H1 (cell line): ENCODE data around the gene C6orf62. TPM values are rescaled to one million over a fixed set of nuclear protein-coding genes. Genes with fewer than 3 reads are reported as not detected.
"Not testable (repeated sequence)": the region's sequence is repeated elsewhere in the genome, so short reads cannot be mapped to it uniquely, and the experiment has no call there.

Source experiments
- CTCF ChIA-PET: fragments of 300-600 bp; sonication (Branson Sonifier 250); formaldehyde crosslinking; loops from one replicate; lab custom pipeline; 2021; ENCODE audit not compliant: partially characterized antibody; lab: Charles Lee
- POLR2A ChIA-PET: fragments of 300-600 bp; sonication (Branson Sonifier 250); formaldehyde crosslinking; loops from one replicate; lab custom pipeline; 2021; ENCODE audit warnings: inconsistent platforms; ENCODE audit not compliant: partially characterized antibody; lab: Charles Lee
- DNase-seq, 2 experiments: peaks; one replicate each; pipeline versions ENCODE4 v3.0.0 to v3.0.0-alpha.2; 2010 to 2022; ENCODE audit warnings: low spot score in 2 of 2, low read depth in 1 of 2, mixed read lengths in 1 of 2
- FAIRE-seq: peaks from 2 replicates; lab custom pipeline; 2011; peaks lifted over from hg19 to GRCh38; lab: Jason Lieb, UNC
- H2AFZ ChIP-seq: 2 replicates; pipeline ENCODE4 v1.8.1; 2012; ENCODE audit warnings: low read length, inconsistent platforms
- H2AK5ac ChIP-seq: 2 replicates; pipeline ENCODE4 v1.6.1; 2013; ENCODE audit warnings: low read depth, low read length
- H2BK120ac ChIP-seq: replicated peaks from 2 replicates; pipeline ENCODE3; 2013; ENCODE audit warnings: low read depth, low read length, inconsistent platforms
- H2BK12ac ChIP-seq: 2 replicates; pipeline ENCODE4 v1.6.1; 2013; ENCODE audit warnings: low read depth, low read length
- H2BK15ac ChIP-seq: 2 replicates; pipeline ENCODE4 v1.6.1; 2013; ENCODE audit warnings: low read length
- H2BK20ac ChIP-seq: 2 replicates; pipeline ENCODE4 v1.6.1; 2013; ENCODE audit warnings: low read length
- H2BK5ac ChIP-seq: 2 replicates; pipeline ENCODE4 v1.6.1; 2013; ENCODE audit warnings: low read depth, low read length
- H3K14ac ChIP-seq: 2 replicates; pipeline ENCODE4 v1.6.1; 2013; ENCODE audit warnings: inconsistent platforms; ENCODE audit not compliant: insufficient read length
- H3K18ac ChIP-seq: 2 replicates; pipeline ENCODE4 v1.6.1; 2013; ENCODE audit warnings: low read length; ENCODE audit errors: extremely low read depth
- H3K23ac ChIP-seq: 2 replicates; pipeline ENCODE4 v1.6.1; 2013; ENCODE audit warnings: inconsistent platforms; ENCODE audit not compliant: insufficient read length
- H3K23me2 ChIP-seq: 2 replicates; pipeline ENCODE4 v1.6.1; 2013; ENCODE audit warnings: low read depth, low read length
- H3K27ac ChIP-seq: 2 replicates; pipeline ENCODE4 v1.6.1; 2011; ENCODE audit warnings: low read depth, low read length, inconsistent platforms
- H3K27me3 ChIP-seq, 4 experiments: replicated peaks in 1 of 4; 1 replicate in 1 of 4; 2 replicates in 3 of 4; pipeline versions ENCODE4 v1.6.1 to v1.8.1; 2011 to 2013; ENCODE audit warnings: low read length in 3 of 4, mild to moderate bottlenecking in 3 of 4, inconsistent platforms in 2 of 4, mixed read lengths in 2 of 4, moderate library complexity in 1 of 4; ENCODE audit not compliant: control insufficient read depth in 3 of 4, insufficient read depth in 3 of 4; ENCODE audit errors: extremely low read depth in 1 of 4
- H3K36me3 ChIP-seq, 4 experiments: 2 replicates each; pipeline versions ENCODE4 v1.6.1 to v1.8.1; 2011 to 2013; ENCODE audit warnings: mild to moderate bottlenecking in 4 of 4, low read length in 3 of 4, moderate library complexity in 2 of 4, control low read depth in 1 of 4, inconsistent platforms in 1 of 4; ENCODE audit not compliant: insufficient read depth in 4 of 4, control insufficient read depth in 2 of 4
- H3K4ac ChIP-seq: replicated peaks from 2 replicates; pipeline ENCODE3; 2013; ENCODE audit warnings: low read length, low read depth, mixed read lengths, inconsistent platforms; ENCODE audit not compliant: insufficient read length
- H3K4me1 ChIP-seq, 4 experiments: replicated peaks in 1 of 4; 1 replicate in 1 of 4; 2 replicates in 3 of 4; pipeline versions ENCODE4 v1.6.1 to v1.8.1; 2011 to 2013; ENCODE audit warnings: low read length in 3 of 4, inconsistent platforms in 2 of 4, mixed read lengths in 1 of 4; ENCODE audit not compliant: insufficient read depth in 4 of 4, control insufficient read depth in 3 of 4
- H3K4me2 ChIP-seq, 2 experiments: 2 replicates each; pipeline versions ENCODE4 v1.6.1 to v1.8.1; 2011 to 2013; ENCODE audit warnings: low read depth in 2 of 2, low read length in 2 of 2, control low read depth in 1 of 2, inconsistent platforms in 1 of 2, mild to moderate bottlenecking in 1 of 2; ENCODE audit not compliant: insufficient read depth in 1 of 2
- H3K4me3 ChIP-seq, 4 experiments: fragments of 200-600, 300-600 bp in 1 of 4; sonication (generic), shearing (Covaris generic), sonication (Bioruptor Twin) in 1 of 4; 2 replicates each; pipeline versions ENCODE4 v1.5.1 to v1.8.1; 2011 to 2016; ENCODE audit warnings: low read length in 4 of 4, low read depth in 3 of 4, control low read depth in 2 of 4, inconsistent platforms in 2 of 4, mild to moderate bottlenecking in 2 of 4, mixed read lengths in 1 of 4, moderate library complexity in 1 of 4; ENCODE audit not compliant: insufficient read depth in 2 of 4; ENCODE audit errors: extremely low read depth in 1 of 4
- H3K56ac ChIP-seq: replicated peaks from 2 replicates; pipeline ENCODE3; 2013; ENCODE audit warnings: low read depth, mild to moderate bottlenecking, mixed read lengths, low read length, inconsistent platforms; ENCODE audit not compliant: insufficient read length
- H3K79me1 ChIP-seq: 2 replicates; pipeline ENCODE4 v1.6.1; 2013; ENCODE audit warnings: low read depth, low read length, control low read depth
- H3K79me2 ChIP-seq, 2 experiments: 2 replicates each; pipeline versions ENCODE4 v1.6.1 to v1.8.1; 2012 to 2013; ENCODE audit warnings: low read length in 2 of 2, mild to moderate bottlenecking in 2 of 2, inconsistent platforms in 1 of 2; ENCODE audit not compliant: insufficient read depth in 2 of 2, control insufficient read depth in 1 of 2
- H3K9ac ChIP-seq, 4 experiments: replicated peaks in 1 of 4; 1 replicate in 1 of 4; 2 replicates in 3 of 4; pipeline versions ENCODE4 v1.6.1 to v1.8.1; 2011 to 2013; ENCODE audit warnings: low read depth in 3 of 4, low read length in 3 of 4, control low read depth in 2 of 4, mild to moderate bottlenecking in 2 of 4, moderate library complexity in 2 of 4, inconsistent platforms in 1 of 4; ENCODE audit errors: extremely low read depth in 1 of 4
- H3K9me3 ChIP-seq, 2 experiments: 2 replicates each; pipeline versions ENCODE4 v1.6.1 to v1.8.1; 2012 to 2013; ENCODE audit warnings: mild to moderate bottlenecking in 2 of 2, moderate library complexity in 2 of 2, control low read depth in 1 of 2, inconsistent platforms in 1 of 2, low read depth in 1 of 2, low read length in 1 of 2, mixed read lengths in 1 of 2; ENCODE audit not compliant: insufficient read depth in 2 of 2
- H4K20me1 ChIP-seq, 2 experiments: replicated peaks in 1 of 2; 2 replicates each; pipeline versions ENCODE3 to v1.8.1; 2011 to 2013; ENCODE audit warnings: inconsistent platforms in 2 of 2, low read length in 2 of 2, mild to moderate bottlenecking in 1 of 2; ENCODE audit not compliant: insufficient read depth in 2 of 2, control insufficient read depth in 1 of 2
- H4K5ac ChIP-seq: 2 replicates; pipeline ENCODE4 v1.6.1; 2013; ENCODE audit warnings: low read length, low read depth, mixed read lengths, inconsistent platforms; ENCODE audit not compliant: insufficient read length
- H4K8ac ChIP-seq: 2 replicates; pipeline ENCODE4 v1.8.0; 2013; ENCODE audit warnings: mild to moderate bottlenecking, moderate library complexity, low read length, inconsistent platforms; ENCODE audit not compliant: insufficient read depth; ENCODE audit errors: extremely low read depth
- H4K91ac ChIP-seq: replicated peaks from 2 replicates; pipeline ENCODE3; 2013; ENCODE audit warnings: low read length, mixed read lengths, inconsistent platforms; ENCODE audit not compliant: insufficient read length
- ASH2L ChIP-seq: fragments of 200-600, 300-600 bp; sonication (generic); IDR thresholded peaks from one replicate; pipeline ENCODE4 v1.7.1; 2017; ENCODE audit warnings: low read length
- BRCA1 ChIP-seq: IDR thresholded peaks from 2 replicates; pipeline ENCODE4 v1.6.1; 2012; ENCODE audit warnings: low read depth, low read length, improper control_type of control experiment
- CHD1 ChIP-seq: IDR thresholded peaks from 2 replicates; pipeline ENCODE4 v1.6.1; 2012; ENCODE audit warnings: low read depth, low read length, improper control_type of control experiment
- EP300 ChIP-seq, 2 experiments: IDR thresholded peaks; 1 replicate in 1 of 2; 2 replicates in 1 of 2; pipeline ENCODE4 v1.6.1; 2011 to 2012; ENCODE audit warnings: low read depth in 2 of 2, low read length in 2 of 2, mild to moderate bottlenecking in 2 of 2, borderline replicate concordance in 1 of 2, inconsistent platforms in 1 of 2, moderate library complexity in 1 of 2
- KDM1A ChIP-seq: fragments of 200-600, 300-600 bp; sonication (generic); IDR thresholded peaks from 2 replicates; pipeline ENCODE4 v1.7.1; 2016; ENCODE audit warnings: mild to moderate bottlenecking, low read length, borderline replicate concordance
- POLR2AphosphoS5 ChIP-seq: IDR thresholded peaks from 2 replicates; pipeline ENCODE4 v1.6.1; 2011; ENCODE audit warnings: low read depth, low read length
- RAD21 ChIP-seq, 2 experiments: IDR thresholded peaks in 1 of 2; conservative IDR thresholded peaks in 1 of 2; 2 replicates each; pipeline ENCODE4 v1.6.1; 2011; ENCODE audit warnings: low read depth in 2 of 2, low read length in 2 of 2, improper control_type of control experiment in 1 of 2, inconsistent platforms in 1 of 2, mild to moderate bottlenecking in 1 of 2, moderate library complexity in 1 of 2
- RBBP5 ChIP-seq: IDR thresholded peaks from 2 replicates; pipeline ENCODE4 v1.7.1; 2012; ENCODE audit warnings: low read depth, mild to moderate bottlenecking, inconsistent platforms, low read length, moderate library complexity, borderline replicate concordance
- RXRA ChIP-seq: IDR thresholded peaks from 2 replicates; pipeline ENCODE4 v1.6.1; 2011; ENCODE audit warnings: low read depth, mild to moderate bottlenecking, low read length, moderate library complexity; ENCODE audit not compliant: insufficient read depth
- WGBS, 2 experiments: shearing (Covaris generic) in 1 of 2; methylation state at CpG; one replicate each; pipeline versions ENCODE4 v1.1.6 to v1.1.7; 2013 to 2015; ENCODE audit warnings: low lambda C conversion rate in 2 of 2, mixed read lengths in 2 of 2, inconsistent platforms in 1 of 2, low coverage in 1 of 2, missing lambda C conversion rate in 1 of 2; ENCODE audit not compliant: insufficient replicate concordance in 2 of 2, insufficient coverage in 1 of 2, insufficient read length in 1 of 2; ENCODE audit errors: extremely low coverage in 1 of 2, missing lambda C conversion rate in 1 of 2; 5-methylcytosine and 5-hydroxymethylcytosine counted together
- polyA plus RNA-seq, 7 experiments: library from polyadenylated mRNA; depleted of rRNA in 3 of 7; stranded (reverse) in 5 of 7; unstranded in 2 of 7; fragments of >200 nt in 5 of 7; fragments of 200-250 nt in 2 of 7; gene quantifications; 1 replicate in 5 of 7; 2 replicates in 1 of 7; 4 replicates in 1 of 7; pipeline versions ENCODE4 v1.2.1 to v1.2.3, GENCODE V29; 2011 to 2013; ENCODE audit warnings: missing spikeins in 2 of 7, mixed read lengths in 2 of 7
- total RNA-seq: library from RNA; stranded (reverse); fragmentation: NEBNext Ultra II Directional; extraction: Animal tissue kit (Norgen Biotek cat#: 25700); gene quantifications from 2 replicates; pipeline ENCODE4 v1.2.1, GENCODE V29; 2021

Gene C6orf62
- total and polyA plus RNA-seq, 2 of the 8 experiments (the other 6 are each of a cell fraction or from before 2014, with no cell fraction given) = 25.6 to 101 TPM

DNA sequence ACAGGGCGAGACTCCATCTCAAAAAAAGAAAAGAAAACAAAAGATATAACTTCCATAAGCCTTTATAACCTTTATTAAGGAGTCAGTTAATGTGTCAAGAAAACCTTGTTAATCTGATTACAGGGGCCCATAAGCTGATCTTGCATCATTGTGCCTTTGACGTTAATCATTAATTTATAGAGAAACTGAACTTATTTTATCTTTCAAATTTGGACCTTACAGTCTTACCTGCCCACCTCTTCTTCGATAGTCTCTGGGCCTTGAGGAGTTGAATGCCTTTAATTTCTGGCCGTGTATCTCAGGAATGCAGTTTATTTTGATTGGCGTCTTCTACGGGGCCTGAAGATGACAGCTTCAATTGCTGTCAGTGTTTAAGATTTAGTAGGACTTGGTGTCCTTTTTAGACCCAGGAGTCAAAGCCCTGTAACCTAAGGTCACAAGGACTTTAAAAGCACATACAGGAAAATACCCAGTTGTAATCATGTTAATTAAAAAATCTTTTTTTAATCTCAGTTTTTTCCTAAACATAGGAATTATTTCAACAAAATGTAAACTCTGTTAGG lies 46.3 kb downstream of the C6orf62 start (continued):
- TF ChIP-seq BRCA1 = no peak
- no peak for TF ChIP-seq KDM1A
- TF ChIP-seq POLR2AphosphoS5 = no peak
- no peak for TF ChIP-seq ASH2L
- TF ChIP-seq RXRA = no peak
- no peak for TF ChIP-seq EP300 (IDR thresholded peaks at IDR 0.05; ENCODE audit: borderline replicate concordance in 1 of 2, low read depth in 2 of 2, low read length in 2 of 2)
- no peak for TF ChIP-seq RBBP5
- TF ChIP-seq CHD1 = no peak
- no peak for TF ChIP-seq RAD21 (IDR thresholded peaks at IDR 0.05 in 1 of 2, conservative IDR thresholded peaks at IDR 0.05 in 1 of 2; ENCODE audit: low read depth in 2 of 2, low read length in 2 of 2)

DNA sequence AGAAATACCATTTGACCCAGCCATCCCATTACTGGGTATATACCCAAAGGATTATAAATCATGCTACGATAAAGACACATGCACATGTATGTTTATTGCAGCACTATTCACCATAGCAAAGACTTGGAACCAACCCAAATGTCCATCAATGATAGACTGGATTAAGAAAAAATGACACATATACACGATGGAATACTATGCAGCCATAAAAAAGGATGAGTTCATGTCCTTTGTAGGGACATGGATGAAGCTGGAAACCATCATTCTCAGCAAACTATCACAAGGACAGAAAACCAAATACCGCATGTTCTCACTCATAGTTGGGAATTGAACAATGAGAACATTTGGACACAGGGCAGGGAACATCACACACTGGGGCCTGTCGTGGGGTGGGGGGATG lies 47.9 kb downstream of the C6orf62 start:
- H4K91ac ChIP-seq, H3K14ac ChIP-seq, H3K23me2 ChIP-seq, H3K4ac ChIP-seq, H3K4me1 ChIP-seq, H2BK12ac ChIP-seq, H3K79me1 ChIP-seq, FAIRE-seq, H2AFZ ChIP-seq, H4K20me1 ChIP-seq, H3K27ac ChIP-seq, H2BK15ac ChIP-seq, H3K23ac ChIP-seq, H4K5ac ChIP-seq, H3K79me2 ChIP-seq, H2AK5ac ChIP-seq, H3K56ac ChIP-seq, H3K4me3 ChIP-seq, DNase-seq, H3K4me2 ChIP-seq, H4K8ac ChIP-seq, H3K27me3 ChIP-seq, H2BK20ac ChIP-seq, H3K18ac ChIP-seq, H2BK120ac ChIP-seq, H3K9ac ChIP-seq, H2BK5ac ChIP-seq: not testable (repeated sequence)
- WGBS, 2 experiments = 91% methylated on average over 4 of the region's 4 CpGs; no CpG with 5 or more reads in 1 of the 2 experiments
- peaks cover 27 to 37% of the 10 kb centered on the region in 2 experiments for H3K9me3 ChIP-seq
- POLR2A ChIA-PET = interaction anchor here (2.5 kb wide), 1 partner anchor 12 kb away, joined by 9 read pairs; no protein-coding TSS in a partner anchor
- peaks cover 0 to 24% (median 12%) of the 10 kb centered on the region in 4 experiments; a peak in 3 of 8 replicates for H3K36me3 ChIP-seq
- CTCF ChIA-PET = interaction anchor here (0.9 kb wide), 1 partner anchor 10 kb away, joined by 3 read pairs; no protein-coding TSS in a partner anchor
